ENCODE measurements around the gene ALPL. TPM values are rescaled to one million over a fixed set of nuclear protein-coding genes. Genes with fewer than 3 reads are reported as not detected.

ALPL gene
- total RNA-seq, 1 experiment from 2014 or later, result 140 TPM

GRCh38 chr1:21596628-21597027 lies 87.4 kb downstream of the ALPL start:
- ATAC-seq (no peak), DNase-seq (ENCODE audit: low spot score) (no peak)
- H3K9me3 Mint-ChIP-seq, result no peaks in the 10 kb centered on the region
- H3K27me3 Mint-ChIP-seq (ENCODE audit: low read depth), result no peaks in the 10 kb centered on the region
- ChIA-PET CTCF (interaction anchor here (0.5 to 2.7 kb wide), 5 partner anchors 9 to 106 kb away, joined by 3 to 14 read pairs (median 7); no protein-coding TSS in a partner anchor), POLR2A (no interaction called here)
- H3K4me3 Mint-ChIP-seq, result no peak overlapping the region
- no peaks in the 10 kb centered on the region for H3K36me3 Mint-ChIP-seq
- H3K27ac Mint-ChIP-seq, result no peak overlapping the region
- TF ChIP-seq, protein P1, sequence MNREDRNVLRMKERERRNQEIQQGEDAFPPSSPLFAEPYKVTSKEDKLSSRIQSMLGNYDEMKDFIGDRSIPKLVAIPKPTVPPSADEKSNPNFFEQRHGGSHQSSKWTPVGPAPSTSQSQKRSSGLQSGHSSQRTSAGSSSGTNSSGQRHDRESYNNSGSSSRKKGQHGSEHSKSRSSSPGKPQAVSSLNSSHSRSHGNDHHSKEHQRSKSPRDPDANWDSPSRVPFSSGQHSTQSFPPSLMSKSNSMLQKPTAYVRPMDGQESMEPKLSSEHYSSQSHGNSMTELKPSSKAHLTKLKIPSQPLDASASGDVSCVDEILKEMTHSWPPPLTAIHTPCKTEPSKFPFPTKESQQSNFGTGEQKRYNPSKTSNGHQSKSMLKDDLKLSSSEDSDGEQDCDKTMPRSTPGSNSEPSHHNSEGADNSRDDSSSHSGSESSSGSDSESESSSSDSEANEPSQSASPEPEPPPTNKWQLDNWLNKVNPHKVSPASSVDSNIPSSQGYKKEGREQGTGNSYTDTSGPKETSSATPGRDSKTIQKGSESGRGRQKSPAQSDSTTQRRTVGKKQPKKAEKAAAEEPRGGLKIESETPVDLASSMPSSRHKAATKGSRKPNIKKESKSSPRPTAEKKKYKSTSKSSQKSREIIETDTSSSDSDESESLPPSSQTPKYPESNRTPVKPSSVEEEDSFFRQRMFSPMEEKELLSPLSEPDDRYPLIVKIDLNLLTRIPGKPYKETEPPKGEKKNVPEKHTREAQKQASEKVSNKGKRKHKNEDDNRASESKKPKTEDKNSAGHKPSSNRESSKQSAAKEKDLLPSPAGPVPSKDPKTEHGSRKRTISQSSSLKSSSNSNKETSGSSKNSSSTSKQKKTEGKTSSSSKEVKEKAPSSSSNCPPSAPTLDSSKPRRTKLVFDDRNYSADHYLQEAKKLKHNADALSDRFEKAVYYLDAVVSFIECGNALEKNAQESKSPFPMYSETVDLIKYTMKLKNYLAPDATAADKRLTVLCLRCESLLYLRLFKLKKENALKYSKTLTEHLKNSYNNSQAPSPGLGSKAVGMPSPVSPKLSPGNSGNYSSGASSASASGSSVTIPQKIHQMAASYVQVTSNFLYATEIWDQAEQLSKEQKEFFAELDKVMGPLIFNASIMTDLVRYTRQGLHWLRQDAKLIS (CRISPR knock-in tag; IDR thresholded peaks at IDR 0.05; ENCODE audit: borderline replicate concordance), result no peak
- TF ChIP-seq JUN (CRISPR knock-in tag; IDR thresholded peaks at IDR 0.05), result no peak
- no peak for TF ChIP-seq GTF2I (CRISPR knock-in tag; conservative IDR thresholded peaks at IDR 0.05)
- TF ChIP-seq ZNF232 (CRISPR knock-in tag; IDR thresholded peaks at IDR 0.05), result no peak
- no peak for TF ChIP-seq ETV6 (CRISPR knock-in tag; IDR thresholded peaks at IDR 0.05)
- no peak for TF ChIP-seq HMGXB4 (CRISPR knock-in tag; IDR thresholded peaks at IDR 0.05)
- TF ChIP-seq ZNF671 (CRISPR knock-in tag; IDR thresholded peaks at IDR 0.05), result no peak
- TF ChIP-seq ERG (CRISPR knock-in tag; IDR thresholded peaks at IDR 0.05), result no peak
- no peak for TF ChIP-seq SOX15 (CRISPR knock-in tag; IDR thresholded peaks at IDR 0.05)
- TF ChIP-seq, protein P2, sequence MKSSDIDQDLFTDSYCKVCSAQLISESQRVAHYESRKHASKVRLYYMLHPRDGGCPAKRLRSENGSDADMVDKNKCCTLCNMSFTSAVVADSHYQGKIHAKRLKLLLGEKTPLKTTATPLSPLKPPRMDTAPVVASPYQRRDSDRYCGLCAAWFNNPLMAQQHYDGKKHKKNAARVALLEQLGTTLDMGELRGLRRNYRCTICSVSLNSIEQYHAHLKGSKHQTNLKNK (CRISPR knock-in tag; IDR thresholded peaks at IDR 0.05), result no peak
- no peak for TF ChIP-seq ZNF317 (CRISPR knock-in tag; IDR thresholded peaks at IDR 0.05; ENCODE audit: borderline replicate concordance, low read depth)
- TF ChIP-seq NFE2L1 (CRISPR knock-in tag; IDR thresholded peaks at IDR 0.05), result no peak
- TF ChIP-seq SMAD4 (CRISPR knock-in tag; IDR thresholded peaks at IDR 0.05), result no peak
- peaks cover 5% of the 10 kb centered on the region for H3K4me1 Mint-ChIP-seq

DNA sequence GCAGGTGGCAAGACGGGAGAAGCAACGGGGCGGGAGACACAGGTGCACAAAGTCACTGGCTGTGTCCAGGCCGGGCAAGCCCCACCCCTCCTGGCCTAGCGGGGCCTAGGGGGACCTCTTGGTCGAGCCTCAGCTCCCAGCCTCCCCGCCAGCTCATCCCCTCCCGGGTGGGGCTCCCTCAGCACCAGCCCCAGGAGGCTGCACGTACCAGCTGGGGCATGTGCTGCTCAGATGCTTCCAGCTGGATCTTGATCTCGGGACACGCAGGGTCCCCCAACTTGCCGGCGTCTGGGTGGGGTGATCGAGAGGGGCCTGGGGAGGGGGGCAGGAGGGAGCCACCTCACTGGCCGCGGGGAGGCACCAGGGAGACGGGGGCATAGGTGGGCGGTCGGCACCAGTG lies 88.5 kb downstream of the ALPL start:
- H3K4me3 Mint-ChIP-seq, result no peak overlapping the region
- no peak overlapping the region for H3K27ac Mint-ChIP-seq
- H3K27me3 Mint-ChIP-seq (ENCODE audit: low read depth), result no peaks in the 10 kb centered on the region
- no peak for ATAC-seq
- POLR2A ChIA-PET, result no interaction called here
- DNase-seq (ENCODE audit: low spot score), result no peak
- no peaks in the 10 kb centered on the region for H3K9me3 Mint-ChIP-seq
- no peaks in the 10 kb centered on the region for H3K36me3 Mint-ChIP-seq
- no peaks in the 10 kb centered on the region for H3K4me1 Mint-ChIP-seq
- CTCF ChIA-PET, result interaction anchor here (0.6 to 0.9 kb wide), 3 partner anchors 58 to 343 kb away, joined by 3 read pairs; no protein-coding TSS in a partner anchor
- TF ChIP-seq, protein P3, sequence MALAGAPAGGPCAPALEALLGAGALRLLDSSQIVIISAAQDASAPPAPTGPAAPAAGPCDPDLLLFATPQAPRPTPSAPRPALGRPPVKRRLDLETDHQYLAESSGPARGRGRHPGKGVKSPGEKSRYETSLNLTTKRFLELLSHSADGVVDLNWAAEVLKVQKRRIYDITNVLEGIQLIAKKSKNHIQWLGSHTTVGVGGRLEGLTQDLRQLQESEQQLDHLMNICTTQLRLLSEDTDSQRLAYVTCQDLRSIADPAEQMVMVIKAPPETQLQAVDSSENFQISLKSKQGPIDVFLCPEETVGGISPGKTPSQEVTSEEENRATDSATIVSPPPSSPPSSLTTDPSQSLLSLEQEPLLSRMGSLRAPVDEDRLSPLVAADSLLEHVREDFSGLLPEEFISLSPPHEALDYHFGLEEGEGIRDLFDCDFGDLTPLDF (CRISPR knock-in tag; IDR thresholded peaks at IDR 0.05), result no peak
- TF ChIP-seq KAT7 (CRISPR knock-in tag; IDR thresholded peaks at IDR 0.05; ENCODE audit: borderline replicate concordance) (no peak), MYBL2 (CRISPR knock-in tag; IDR thresholded peaks at IDR 0.05) (no peak), ZNF425 (CRISPR knock-in tag; conservative IDR thresholded peaks at IDR 0.05) (no peak), ARID4B (CRISPR knock-in tag; IDR thresholded peaks at IDR 0.05; ENCODE audit: borderline replicate concordance) (no peak), HMGXB4 (CRISPR knock-in tag; IDR thresholded peaks at IDR 0.05) (no peak)
